ENCODE data around the gene GPANK1. TPM values are rescaled to one million over a fixed set of nuclear protein-coding genes. Genes with fewer than 3 reads are reported as not detected.

GPANK1 gene
- 12.0 to 15.4 TPM (median 13.9 TPM) in 3 replicates for total RNA-seq
- long read RNA-seq, transcript GPANK1-203 (3 exons, 1,910 nt), result major isoform, 12 of 38 reads
- long read RNA-seq, partial matches to known transcripts, result 16 of 38 reads
- long read RNA-seq, other reads (novel, unspliced or antisense), result 4 of 38 reads

DNA sequence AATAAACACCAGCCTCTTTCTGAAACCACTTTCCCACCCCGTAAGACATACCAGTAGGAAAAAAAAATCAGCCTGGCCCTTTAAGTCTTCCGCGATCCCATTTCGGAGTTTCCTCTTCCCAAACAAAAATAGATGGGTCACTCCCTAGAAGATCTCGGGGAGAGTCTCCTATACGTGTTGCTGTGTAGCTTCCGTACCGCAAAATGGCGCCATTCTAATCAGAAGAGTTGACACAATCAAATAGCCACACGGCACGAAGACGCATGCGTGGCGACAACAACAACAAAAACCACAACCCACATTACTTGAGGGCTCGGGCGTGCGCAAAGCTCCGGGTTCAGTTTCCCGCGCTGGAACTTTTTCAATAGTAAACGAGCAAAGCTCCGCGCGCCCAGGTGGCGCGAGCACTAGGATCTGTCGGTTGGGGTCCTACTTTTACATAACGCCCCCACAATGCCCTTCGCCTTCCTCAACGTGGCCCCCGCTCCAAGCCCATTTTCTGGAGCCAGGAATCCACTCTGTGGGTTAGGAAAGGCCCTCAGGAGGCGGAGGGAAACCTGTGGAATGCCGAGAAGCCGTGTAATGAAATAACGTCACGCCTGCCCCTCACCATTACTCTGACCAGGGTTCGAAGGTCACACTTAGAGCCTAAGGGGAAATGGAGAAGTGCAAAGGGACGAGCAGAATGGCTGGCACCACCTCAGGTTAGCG is at the start of gene GPANK1:
Gene GPANK1, minus strand, starts transcription at position 208 of the 711 bp plus-strand sequence. CDS start 519 bp downstream, outside the sequence.
- peak within 1 kb of the TSS; percentile 87 for H3K4me3 Mint-ChIP-seq (ENCODE audit: unreplicated experiment)

DNA sequence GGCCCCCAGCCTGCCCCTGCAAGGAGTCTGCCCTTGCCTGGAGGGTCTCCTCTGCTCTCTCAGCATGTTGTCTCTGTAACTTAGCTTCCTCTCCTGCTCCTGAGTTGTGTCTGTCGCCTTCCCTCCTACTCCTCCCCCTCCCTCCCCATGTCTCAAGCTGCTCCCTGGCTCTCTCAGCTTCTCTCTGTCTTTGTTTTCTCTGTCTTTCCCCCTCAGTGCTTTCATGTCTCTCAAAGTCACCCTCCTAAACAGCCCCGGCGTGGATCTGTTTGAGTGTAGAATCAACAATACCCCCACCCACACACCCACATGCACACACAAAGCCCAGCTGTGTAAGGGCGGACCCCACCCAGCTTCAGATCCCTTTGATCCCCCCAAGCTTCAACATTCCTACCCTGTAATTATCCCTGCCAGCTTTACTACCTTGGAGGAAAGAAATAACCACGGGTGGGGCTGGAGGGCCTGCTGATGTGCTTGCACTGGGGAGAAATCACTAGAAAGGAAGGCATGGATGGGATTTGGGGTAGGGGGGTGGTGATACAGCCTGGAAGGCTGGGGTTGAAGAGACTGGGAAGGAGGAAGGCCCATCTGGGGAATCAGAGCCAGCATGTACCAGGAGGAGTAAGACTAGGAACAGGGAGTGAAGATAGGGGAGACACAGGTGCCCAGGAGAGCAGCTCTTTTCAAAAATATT is 49.3 kb upstream of the GPANK1 start:
- TF ChIP-seq, protein P1, sequence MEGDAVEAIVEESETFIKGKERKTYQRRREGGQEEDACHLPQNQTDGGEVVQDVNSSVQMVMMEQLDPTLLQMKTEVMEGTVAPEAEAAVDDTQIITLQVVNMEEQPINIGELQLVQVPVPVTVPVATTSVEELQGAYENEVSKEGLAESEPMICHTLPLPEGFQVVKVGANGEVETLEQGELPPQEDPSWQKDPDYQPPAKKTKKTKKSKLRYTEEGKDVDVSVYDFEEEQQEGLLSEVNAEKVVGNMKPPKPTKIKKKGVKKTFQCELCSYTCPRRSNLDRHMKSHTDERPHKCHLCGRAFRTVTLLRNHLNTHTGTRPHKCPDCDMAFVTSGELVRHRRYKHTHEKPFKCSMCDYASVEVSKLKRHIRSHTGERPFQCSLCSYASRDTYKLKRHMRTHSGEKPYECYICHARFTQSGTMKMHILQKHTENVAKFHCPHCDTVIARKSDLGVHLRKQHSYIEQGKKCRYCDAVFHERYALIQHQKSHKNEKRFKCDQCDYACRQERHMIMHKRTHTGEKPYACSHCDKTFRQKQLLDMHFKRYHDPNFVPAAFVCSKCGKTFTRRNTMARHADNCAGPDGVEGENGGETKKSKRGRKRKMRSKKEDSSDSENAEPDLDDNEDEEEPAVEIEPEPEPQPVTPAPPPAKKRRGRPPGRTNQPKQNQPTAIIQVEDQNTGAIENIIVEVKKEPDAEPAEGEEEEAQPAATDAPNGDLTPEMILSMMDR (IDR thresholded peaks at IDR 0.05), result no peak
- no peaks in the 10 kb centered on the region for H3K4me1 Mint-ChIP-seq (ENCODE audit: low read depth)
- H3K4me3 Mint-ChIP-seq (ENCODE audit: unreplicated experiment), result no peak overlapping the region
- H3K27ac Mint-ChIP-seq (ENCODE audit: unreplicated experiment), result no peak overlapping the region
- H3K9me3 Mint-ChIP-seq (ENCODE audit: low read depth), result no peaks in the 10 kb centered on the region
- DNase-seq (ENCODE audit: low spot score), result no peak
- peaks cover 2% of the 10 kb centered on the region for H3K27me3 Mint-ChIP-seq (ENCODE audit: low read depth)
- H3K36me3 Mint-ChIP-seq (ENCODE audit: low read depth), result no peaks in the 10 kb centered on the region

More for the DNA sequence above, at the start of gene GPANK1:
- peaks cover 20% of the 10 kb centered on the region for H3K36me3 Mint-ChIP-seq (ENCODE audit: low read depth)
- TF ChIP-seq, protein P1 (IDR thresholded peaks at IDR 0.05), result no peak
- H3K27me3 Mint-ChIP-seq (ENCODE audit: low read depth), result no peaks in the 10 kb centered on the region
- no peak for DNase-seq (ENCODE audit: low spot score)
- H3K27ac Mint-ChIP-seq (ENCODE audit: unreplicated experiment), result peak within 1 kb of the TSS; percentile 98
- peaks cover 53% of the 10 kb centered on the region for H3K4me1 Mint-ChIP-seq (ENCODE audit: low read depth)
- H3K9me3 Mint-ChIP-seq (ENCODE audit: low read depth), result no peaks in the 10 kb centered on the region

DNA sequence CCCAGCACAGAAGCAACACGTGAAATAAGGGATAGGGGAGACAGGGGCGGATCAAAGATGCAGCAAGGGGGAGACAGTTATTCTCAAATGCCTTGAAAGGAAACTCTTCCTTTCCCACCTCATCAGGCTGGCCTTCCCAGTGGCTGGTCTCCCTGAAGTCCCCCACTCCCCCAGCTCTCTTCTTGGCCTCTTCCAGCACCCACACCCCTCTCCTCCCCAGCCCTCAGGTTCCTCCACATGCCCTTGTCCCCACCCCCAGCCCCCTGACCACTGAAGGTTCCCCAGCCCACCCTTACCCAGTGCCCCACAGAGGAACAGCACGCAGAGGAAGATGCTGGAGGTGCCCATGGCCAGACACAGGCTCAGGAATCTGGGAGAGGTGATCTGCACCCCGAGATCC is 48.7 kb upstream of the GPANK1 start:
- Mint-ChIP-seq H3K36me3 (ENCODE audit: low read depth) (no peaks in the 10 kb centered on the region), H3K27me3 (ENCODE audit: low read depth) (peaks cover 2% of the 10 kb centered on the region), H3K27ac (ENCODE audit: unreplicated experiment) (no peak overlapping the region), H3K4me1 (ENCODE audit: low read depth) (no peaks in the 10 kb centered on the region), H3K4me3 (ENCODE audit: unreplicated experiment) (no peak overlapping the region), H3K9me3 (ENCODE audit: low read depth) (no peaks in the 10 kb centered on the region)
- DNase-seq (ENCODE audit: low spot score), result no peak
- TF ChIP-seq, protein P1 (IDR thresholded peaks at IDR 0.05), result no peak

DNA sequence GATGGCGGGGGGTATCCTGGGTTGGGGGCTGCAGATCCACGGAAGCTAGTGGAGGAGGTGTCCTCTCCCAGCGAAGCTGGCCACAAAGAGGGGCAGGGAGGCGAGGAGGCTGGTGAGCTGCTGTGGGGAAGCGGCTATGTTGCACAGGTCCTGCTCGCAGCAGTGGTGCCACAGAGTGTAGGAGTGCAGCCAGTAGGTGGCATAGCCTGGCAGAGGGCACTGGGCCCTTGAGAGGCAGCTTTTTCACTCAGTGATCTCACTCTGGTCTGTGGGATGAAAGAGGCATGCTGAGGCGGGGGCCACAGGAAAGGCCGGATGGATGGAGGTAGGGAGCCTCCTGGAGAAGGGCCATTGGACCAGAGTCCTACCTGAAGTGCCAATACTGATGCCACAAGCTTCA is 47.5 kb upstream of the GPANK1 start:
- no peak overlapping the region for H3K4me3 Mint-ChIP-seq (ENCODE audit: unreplicated experiment)
- no peak for DNase-seq (ENCODE audit: low spot score)
- TF ChIP-seq, protein P1 (IDR thresholded peaks at IDR 0.05), result peak; percentile 44
- no peaks in the 10 kb centered on the region for H3K4me1 Mint-ChIP-seq (ENCODE audit: low read depth)
- no peaks in the 10 kb centered on the region for H3K36me3 Mint-ChIP-seq (ENCODE audit: low read depth)
- H3K9me3 Mint-ChIP-seq (ENCODE audit: low read depth), result no peaks in the 10 kb centered on the region
- peaks cover 2% of the 10 kb centered on the region for H3K27me3 Mint-ChIP-seq (ENCODE audit: low read depth)
- no peak overlapping the region for H3K27ac Mint-ChIP-seq (ENCODE audit: unreplicated experiment)

DNA sequence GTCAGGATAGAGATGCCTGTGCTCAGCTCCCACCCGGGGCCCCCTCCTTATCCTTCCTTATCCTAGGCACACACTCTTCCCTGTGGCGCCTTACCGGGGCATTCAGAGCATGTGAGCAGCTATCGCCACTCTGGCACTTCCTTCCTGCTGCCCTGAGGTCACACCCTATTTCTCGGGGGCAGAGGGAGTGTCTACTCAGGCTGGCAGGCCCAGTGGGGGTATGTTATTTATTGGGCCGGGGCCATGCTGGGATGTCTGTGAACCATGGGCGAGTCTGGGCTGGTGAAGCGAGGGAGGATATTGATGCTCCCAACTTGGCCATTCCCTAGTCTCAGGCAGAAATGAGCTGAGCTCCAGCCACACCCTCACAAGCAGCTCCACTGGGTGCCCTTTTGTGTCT is 46.4 kb upstream of the GPANK1 start:
- Mint-ChIP-seq H3K9me3 (ENCODE audit: low read depth) (no peaks in the 10 kb centered on the region), H3K27me3 (ENCODE audit: low read depth) (peaks cover 2% of the 10 kb centered on the region), H3K36me3 (ENCODE audit: low read depth) (no peaks in the 10 kb centered on the region), H3K4me1 (ENCODE audit: low read depth) (no peaks in the 10 kb centered on the region), H3K4me3 (ENCODE audit: unreplicated experiment) (no peak overlapping the region), H3K27ac (ENCODE audit: unreplicated experiment) (no peak overlapping the region)
- TF ChIP-seq, protein P1 (IDR thresholded peaks at IDR 0.05), result no peak
- no peak for DNase-seq (ENCODE audit: low spot score)
